Esophagus muscularis mucosa (tissue), 4 donors: Measurements from ENCODE around the gene ZNF627. TPM values are rescaled to one million over a fixed set of nuclear protein-coding genes. Genes with fewer than 3 reads are reported as not detected.

Experiments
- DNase-seq: peaks from one replicate; pipeline ENCODE4 v3.0.0-alpha.2; 2017; ENCODE audit errors: extremely low spot score
- H3K27ac ChIP-seq, 4 donors: fragments of 200-600 bp; sonication (generic); replicated peaks in 1 of 4; 1 replicate in 3 of 4; 2 replicates in 1 of 4; pipeline ENCODE4 v1.5.1; 2016 to 2019; ENCODE audit warnings: mild to moderate bottlenecking in 1 of 4
- H3K27me3 ChIP-seq, 4 donors: fragments of 200-600 bp; sonication (generic); one replicate each; pipeline versions ENCODE4 v1.5.1 to v1.6.0; 2016 to 2019
- H3K36me3 ChIP-seq, 4 donors: fragments of 200-600 bp; sonication (generic); one replicate each; pipeline ENCODE4 v1.5.1; 2016 to 2019
- H3K4me1 ChIP-seq, 4 donors: fragments of 200-600 bp; sonication (generic); one replicate each; pipeline ENCODE4 v1.5.1; 2016 to 2019
- H3K4me3 ChIP-seq, 4 donors: fragments of 200-600 bp; sonication (generic); 1 replicate in 2 of 4; 2 replicates in 2 of 4; pipeline ENCODE4 v1.5.1; 2016 to 2019; ENCODE audit warnings: mild to moderate bottlenecking in 4 of 4, moderate library complexity in 1 of 4
- H3K9me3 ChIP-seq, 4 donors: fragments of 200-600 bp; sonication (generic); 1 replicate in 3 of 4; 2 replicates in 1 of 4; pipeline ENCODE4 v1.5.1; 2016 to 2019
- CTCF ChIP-seq, 3 experiments: fragments of 200-600 bp in 2 of 3; fragments of 450-650 bp in 1 of 3; sonication (generic) in 2 of 3; IDR thresholded peaks; one replicate each; pipeline ENCODE4 v1.5.1; 2017 to 2019; ENCODE audit warnings: antibody characterized with exemption in 3 of 3, mild to moderate bottlenecking in 2 of 3, moderate library complexity in 1 of 3
- EP300 ChIP-seq: sonication (generic); formaldehyde crosslinking; IDR thresholded peaks from one replicate; pipeline ENCODE4 v1.6.1; 2017; ENCODE audit warnings: antibody characterized with exemption
- POLR2A ChIP-seq: fragments of 450-650 bp; IDR thresholded peaks from one replicate; pipeline ENCODE4 v1.6.1; 2017; ENCODE audit warnings: antibody characterized with exemption, moderate library complexity, mild to moderate bottlenecking, low read depth
- POLR2AphosphoS5 ChIP-seq, 2 donors: sonication (generic); formaldehyde crosslinking; IDR thresholded peaks; one replicate each; pipeline ENCODE4 v1.6.1; 2017; ENCODE audit warnings: antibody characterized with exemption in 2 of 2
- WGBS: methylation state at CpG from one replicate; pipeline ENCODE4 v1.1.5; 2018; 5-methylcytosine and 5-hydroxymethylcytosine counted together
- intact Hi-C: fragments of 100-400 bp; cut with DNase I; formaldehyde crosslinking; loops from one replicate; pipeline ENCODE4 v1.15.1; 2023
- total RNA-seq, 4 donors: library from RNA; depleted of rRNA; stranded (reverse); fragments of >200 nt; gene quantifications; one replicate each; pipeline versions ENCODE4 v1.1.0 to v1.2.1, GENCODE V29; 2016

The ZNF627 gene
- total RNA-seq, 4 donors from 2014 or later = 7.8 to 10.2 (median 7.9) TPM

GRCh38 chr19:11551603-11552235 lies 45.6 kb upstream of the ZNF627 start:
- peaks cover 5 to 62% (median 44%) of the 10 kb centered on the region in 4 donors for H3K4me1 ChIP-seq
- WGBS = 68% methylated on average over 4 of the region's 26 CpGs
- intact Hi-C loops = no loop called here
- H3K9me3 ChIP-seq = no peaks in the 10 kb centered on the region
- peak; percentile 43 to 47 for TF ChIP-seq POLR2AphosphoS5 (IDR thresholded peaks at IDR 0.05)
- peak; percentile 30 to 46 (median 46) for TF ChIP-seq CTCF (IDR thresholded peaks at IDR 0.05)
- no peak for TF ChIP-seq POLR2A
- H3K27ac ChIP-seq = peak overlapping the region; percentile 83 to 90 (median 89)
- peak overlapping the region in 3 of 4 donors; percentile 3 to 25 (median 14) for H3K4me3 ChIP-seq
- no peak for DNase-seq
- H3K27me3 ChIP-seq = no peaks in the 10 kb centered on the region
- peaks cover 47 to 87% (median 71%) of the 10 kb centered on the region in 4 donors for H3K36me3 ChIP-seq

- intact Hi-C loops = no loop called here
- WGBS = 66% methylated on average over 11 of the region's 20 CpGs
- no peak overlapping the region for H3K4me3 ChIP-seq
- peak overlapping the region; percentile 83 to 90 (median 89) for H3K27ac ChIP-seq
- H3K9me3 ChIP-seq = no peaks in the 10 kb centered on the region
- peaks cover 7 to 63% (median 54%) of the 10 kb centered on the region in 4 donors for H3K4me1 ChIP-seq
- peaks cover 36 to 76% (median 63%) of the 10 kb centered on the region in 4 donors for H3K36me3 ChIP-seq
- no peak for DNase-seq
- no peaks in the 10 kb centered on the region for H3K27me3 ChIP-seq
- TF ChIP-seq POLR2AphosphoS5 (IDR thresholded peaks at IDR 0.05) (no peak), CTCF (IDR thresholded peaks at IDR 0.05) (no peak), POLR2A (no peak), EP300 (no peak)
These were observed 44.5 kb upstream of the ZNF627 start for GRCh38 chr19:11552666-11553372.

GRCh38 chr19:11554160-11554559 lies 43.1 kb upstream of the ZNF627 start:
- WGBS = 90% methylated on average over 12 of the region's 12 CpGs
- TF ChIP-seq CTCF (IDR thresholded peaks at IDR 0.05) (no peak), EP300 (no peak), POLR2A (no peak), POLR2AphosphoS5 (IDR thresholded peaks at IDR 0.05) (no peak)
- intact Hi-C loops = no loop called here
- Histone ChIP-seq H3K9me3 (no peaks in the 10 kb centered on the region), H3K4me1 (peaks cover 15 to 60% (median 59%) of the 10 kb centered on the region in 4 donors), H3K36me3 (peaks cover 25 to 63% (median 51%) of the 10 kb centered on the region in 4 donors), H3K4me3 (no peak overlapping the region), H3K27ac (no peak overlapping the region), H3K27me3 (no peaks in the 10 kb centered on the region)
- no peak for DNase-seq

GRCh38 chr19:11555246-11555645 lies 42.0 kb upstream of the ZNF627 start:
- intact Hi-C loops = no loop called here
- Histone ChIP-seq H3K9me3 (no peaks in the 10 kb centered on the region), H3K27ac (no peak overlapping the region), H3K4me1 (peaks cover 22 to 59% (median 57%) of the 10 kb centered on the region in 4 donors), H3K36me3 (peaks cover 14 to 52% (median 41%) of the 10 kb centered on the region in 4 donors), H3K4me3 (no peak overlapping the region), H3K27me3 (no peaks in the 10 kb centered on the region)
- 88% methylated on average over 5 of the region's 6 CpGs for WGBS
- DNase-seq = no peak
- TF ChIP-seq CTCF (IDR thresholded peaks at IDR 0.05) (no peak), POLR2A (no peak), POLR2AphosphoS5 (IDR thresholded peaks at IDR 0.05) (no peak), EP300 (no peak)
